ENCODE data around the gene TBC1D5. TPM values are rescaled to one million over a fixed set of nuclear protein-coding genes. Genes with fewer than 3 reads are reported as not detected.

The TBC1D5 gene
- total RNA-seq, 1 experiment from 2014 or later, result 36.4 TPM

DNA sequence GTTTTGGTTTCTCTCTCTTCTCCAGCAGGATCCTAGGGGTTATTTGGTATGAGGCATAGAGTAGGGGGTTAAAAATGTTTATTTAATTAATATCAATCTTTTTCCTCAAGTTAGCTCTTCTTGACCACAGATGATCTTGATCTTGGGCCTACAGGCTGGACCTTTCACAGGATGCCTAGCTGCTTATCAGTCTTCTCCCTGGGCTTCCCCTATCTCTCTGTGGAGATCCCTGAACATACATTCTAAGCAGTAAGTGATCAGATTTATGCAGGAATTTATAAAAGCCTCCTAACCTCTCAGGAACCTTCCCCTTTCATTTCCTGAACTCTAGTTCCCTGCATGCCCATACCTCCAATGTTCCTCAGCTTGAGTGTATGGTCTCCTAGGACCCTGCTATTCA, 428.3 kb downstream of the TBC1D5 start:
- CTCF ChIA-PET, result no interaction called here
- no peak for DNase-seq
- Histone ChIP-seq H3K9me3 (no peaks in the 10 kb centered on the region), H3K36me3 (ENCODE audit: control insufficient read depth, insufficient read depth, low read length) (no peaks in the 10 kb centered on the region), H3K4me1 (0 out of 2 replicates have a peak, but pooled peaks cover 8% of the 10 kb centered on the region), H3K27me3 (replicated peaks; ENCODE audit: control insufficient read depth, insufficient read depth, low read length) (no peaks in the 10 kb centered on the region), H3K4me3 (ENCODE audit: low read depth, low read length) (no peak overlapping the region)
- Mint-ChIP-seq H3K27ac (ENCODE audit: unreplicated experiment) (no peak overlapping the region), H3K4me3 (ENCODE audit: unreplicated experiment) (no peak overlapping the region), H3K4me1 (ENCODE audit: low read depth, unreplicated experiment) (peaks cover 9% of the 10 kb centered on the region), H3K27me3 (ENCODE audit: insufficient read depth, unreplicated experiment) (no peaks in the 10 kb centered on the region), H3K36me3 (ENCODE audit: insufficient read depth, unreplicated experiment) (no peaks in the 10 kb centered on the region), H3K9me3 (ENCODE audit: unreplicated experiment) (no peaks in the 10 kb centered on the region)
- intact Hi-C loops (cut with micrococcal nuclease; ENCODE audit: unreplicated experiment), result no loop called here
- BruUV-seq (replicated peaks), result no TSS peak
- POLR2A ChIA-PET, result no interaction called here
- TF ChIP-seq, protein P1, sequence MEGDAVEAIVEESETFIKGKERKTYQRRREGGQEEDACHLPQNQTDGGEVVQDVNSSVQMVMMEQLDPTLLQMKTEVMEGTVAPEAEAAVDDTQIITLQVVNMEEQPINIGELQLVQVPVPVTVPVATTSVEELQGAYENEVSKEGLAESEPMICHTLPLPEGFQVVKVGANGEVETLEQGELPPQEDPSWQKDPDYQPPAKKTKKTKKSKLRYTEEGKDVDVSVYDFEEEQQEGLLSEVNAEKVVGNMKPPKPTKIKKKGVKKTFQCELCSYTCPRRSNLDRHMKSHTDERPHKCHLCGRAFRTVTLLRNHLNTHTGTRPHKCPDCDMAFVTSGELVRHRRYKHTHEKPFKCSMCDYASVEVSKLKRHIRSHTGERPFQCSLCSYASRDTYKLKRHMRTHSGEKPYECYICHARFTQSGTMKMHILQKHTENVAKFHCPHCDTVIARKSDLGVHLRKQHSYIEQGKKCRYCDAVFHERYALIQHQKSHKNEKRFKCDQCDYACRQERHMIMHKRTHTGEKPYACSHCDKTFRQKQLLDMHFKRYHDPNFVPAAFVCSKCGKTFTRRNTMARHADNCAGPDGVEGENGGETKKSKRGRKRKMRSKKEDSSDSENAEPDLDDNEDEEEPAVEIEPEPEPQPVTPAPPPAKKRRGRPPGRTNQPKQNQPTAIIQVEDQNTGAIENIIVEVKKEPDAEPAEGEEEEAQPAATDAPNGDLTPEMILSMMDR (IDR thresholded peaks at IDR 0.05; ENCODE audit: insufficient read depth in 1 of 2, low read depth in 1 of 2, low read length in 1 of 2, severe bottlenecking in 1 of 2, unreplicated experiment in 1 of 2), result no peak

DNA sequence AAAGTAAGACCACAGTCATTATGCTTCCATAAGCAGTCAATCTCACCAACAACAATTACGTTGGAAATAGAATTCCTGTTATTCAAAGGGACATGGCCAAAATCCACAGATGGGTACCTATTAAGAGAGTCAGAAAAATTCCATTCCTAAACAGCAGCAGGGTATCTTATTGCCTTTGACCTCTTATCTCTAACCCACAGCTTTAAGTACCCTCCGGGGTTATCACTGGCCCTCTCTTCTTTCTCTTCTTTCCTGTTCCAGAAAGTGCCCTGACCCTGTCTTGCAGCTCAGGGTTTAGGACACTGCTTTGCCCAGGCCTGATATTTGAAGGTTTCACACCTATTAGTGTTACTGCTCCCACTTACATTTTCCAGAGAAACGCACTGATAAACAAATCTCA, 428.7 kb downstream of the TBC1D5 start:
- DNase-seq, result no peak
- Mint-ChIP-seq H3K4me1 (ENCODE audit: low read depth, unreplicated experiment) (peaks cover 9% of the 10 kb centered on the region), H3K4me3 (ENCODE audit: unreplicated experiment) (no peak overlapping the region), H3K9me3 (ENCODE audit: unreplicated experiment) (no peaks in the 10 kb centered on the region), H3K27me3 (ENCODE audit: insufficient read depth, unreplicated experiment) (no peaks in the 10 kb centered on the region), H3K27ac (ENCODE audit: unreplicated experiment) (no peak overlapping the region), H3K36me3 (ENCODE audit: insufficient read depth, unreplicated experiment) (no peaks in the 10 kb centered on the region)
- Histone ChIP-seq H3K27me3 (replicated peaks; ENCODE audit: control insufficient read depth, insufficient read depth, low read length) (no peaks in the 10 kb centered on the region), H3K4me1 (0 out of 2 replicates have a peak, but pooled peaks cover 8% of the 10 kb centered on the region), H3K4me3 (ENCODE audit: low read depth, low read length) (no peak overlapping the region), H3K9me3 (no peaks in the 10 kb centered on the region), H3K36me3 (ENCODE audit: control insufficient read depth, insufficient read depth, low read length) (no peaks in the 10 kb centered on the region)
- intact Hi-C loops (cut with micrococcal nuclease; ENCODE audit: unreplicated experiment), result no loop called here
- TF ChIP-seq, protein P1 (IDR thresholded peaks at IDR 0.05; ENCODE audit: insufficient read depth in 1 of 2, low read depth in 1 of 2, low read length in 1 of 2, severe bottlenecking in 1 of 2, unreplicated experiment in 1 of 2), result no peak
- BruUV-seq (replicated peaks), result no TSS peak
- ChIA-PET POLR2A (no interaction called here), CTCF (no interaction called here)

DNA sequence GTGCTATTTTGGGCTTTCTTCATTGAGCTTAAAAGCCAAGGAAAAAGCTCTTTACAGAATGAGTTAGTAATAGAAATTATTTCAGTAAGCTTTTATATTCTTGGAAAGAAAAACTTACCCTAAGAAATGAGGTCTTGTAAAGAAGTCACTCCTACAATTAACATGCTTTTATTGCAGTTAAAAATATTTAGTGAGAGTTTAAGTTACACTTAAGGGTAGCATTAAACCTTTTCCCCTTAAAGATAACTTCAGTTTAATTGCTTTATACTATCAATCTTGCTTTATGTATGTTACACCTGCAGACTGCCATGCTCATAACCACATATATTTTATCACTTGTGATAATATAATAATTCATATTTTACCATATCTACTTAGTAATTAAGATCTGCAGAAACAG, 431.4 kb downstream of the TBC1D5 start:
- Histone ChIP-seq H3K4me1 (0 out of 2 replicates have a peak, but pooled peaks cover 8% of the 10 kb centered on the region), H3K36me3 (ENCODE audit: control insufficient read depth, insufficient read depth, low read length) (no peaks in the 10 kb centered on the region), H3K4me3 (ENCODE audit: low read depth, low read length) (no peak overlapping the region), H3K27me3 (replicated peaks; ENCODE audit: control insufficient read depth, insufficient read depth, low read length) (no peaks in the 10 kb centered on the region), H3K9me3 (no peaks in the 10 kb centered on the region)
- Mint-ChIP-seq H3K27me3 (ENCODE audit: insufficient read depth, unreplicated experiment) (no peaks in the 10 kb centered on the region), H3K4me3 (ENCODE audit: unreplicated experiment) (no peak overlapping the region), H3K36me3 (ENCODE audit: insufficient read depth, unreplicated experiment) (no peaks in the 10 kb centered on the region), H3K27ac (ENCODE audit: unreplicated experiment) (no peak overlapping the region), H3K4me1 (ENCODE audit: low read depth, unreplicated experiment) (peaks cover 9% of the 10 kb centered on the region), H3K9me3 (ENCODE audit: unreplicated experiment) (no peaks in the 10 kb centered on the region)
- no TSS peak for BruUV-seq (replicated peaks)
- no peak for DNase-seq
- intact Hi-C loops (cut with micrococcal nuclease; ENCODE audit: unreplicated experiment), result no loop called here
- TF ChIP-seq, protein P1 (IDR thresholded peaks at IDR 0.05; ENCODE audit: insufficient read depth in 1 of 2, low read depth in 1 of 2, low read length in 1 of 2, severe bottlenecking in 1 of 2, unreplicated experiment in 1 of 2), result no peak
- ChIA-PET CTCF (no interaction called here), POLR2A (no interaction called here)
